NOMO-1 treated with DMSO at 0.1 percent for 48 hours (cell line): ENCODE results near the gene SMPDL3A.

Experiments used
- DNase-seq: peaks from one replicate; lab custom pipeline; 2025; ENCODE audit not compliant: unreplicated experiment; lab: John Stamatoyannopoulos, UW

Gene SMPDL3A

DNA sequence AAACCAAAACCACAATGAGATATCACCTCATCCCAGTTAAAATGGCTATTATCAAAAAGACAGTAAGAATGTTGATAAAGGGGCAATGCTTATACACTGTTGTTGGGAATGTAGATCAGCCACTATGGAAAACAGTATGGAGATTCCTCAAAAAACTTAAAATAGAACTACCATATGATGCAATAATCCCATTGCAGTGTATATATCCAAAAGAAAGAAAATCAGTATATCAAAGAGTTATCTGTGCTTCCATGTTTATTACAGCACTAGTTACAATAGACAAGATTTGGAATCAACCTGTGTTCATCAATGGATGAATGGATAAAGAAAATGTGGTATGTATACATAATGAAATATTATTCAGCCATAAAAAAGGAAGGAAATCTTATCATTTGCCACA is 13.1 kb upstream of the SMPDL3A start:
- DNase-seq: no peak

DNA sequence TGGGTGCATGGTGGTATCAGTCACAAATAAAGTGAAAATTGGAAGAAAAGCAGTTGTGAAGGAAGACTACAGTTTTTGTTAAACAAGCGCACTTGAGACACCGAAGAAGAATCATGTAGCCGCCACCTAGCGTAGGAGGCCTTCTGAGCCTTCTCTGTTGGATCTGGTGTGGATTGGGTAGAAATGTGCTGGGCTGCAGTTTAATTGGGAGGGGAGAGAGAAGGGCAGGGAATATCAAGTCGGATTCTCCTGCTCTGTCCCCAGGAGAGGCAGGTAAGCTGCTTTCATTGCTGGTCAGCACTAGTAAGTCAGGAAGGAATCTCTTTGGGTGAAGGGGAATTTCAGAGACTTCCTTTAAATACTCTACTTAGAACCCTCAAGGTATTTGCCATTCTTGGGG is 10.8 kb upstream of the SMPDL3A start:
- no peak for DNase-seq

- DNase-seq: no peak
Observed at GRCh38 chr6:122778985-122779661, 9.9 kb upstream of the SMPDL3A start.

DNA sequence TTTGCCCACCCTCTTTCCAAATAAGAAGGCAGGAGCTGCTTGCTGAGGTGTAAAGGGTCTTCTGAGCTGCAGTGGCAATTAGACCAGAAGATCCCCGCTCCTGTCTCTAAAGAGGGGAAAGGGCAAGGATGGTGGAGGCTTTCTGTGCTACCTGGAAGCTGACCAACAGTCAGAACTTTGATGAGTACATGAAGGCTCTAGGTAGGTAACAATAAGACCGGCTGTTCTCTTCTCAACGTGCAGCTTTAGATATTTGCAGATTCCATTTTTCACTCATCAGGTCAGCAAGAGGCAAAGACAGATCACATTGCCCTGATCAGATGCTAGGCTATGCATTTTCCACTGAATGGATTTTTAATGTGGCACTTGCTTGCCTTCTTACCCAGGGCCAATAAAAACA is 9.4 kb upstream of the SMPDL3A start, which contains the start of gene FABP7:
Gene FABP7, plus strand, starts transcription at position 50 of the 400 bp plus-strand sequence. Its CDS starts 79 bp downstream, at position 129.
- no peak for DNase-seq

GRCh38 chr6:122780114-122780513 is 8.9 kb upstream of the SMPDL3A start:
- no peak for DNase-seq

GRCh38 chr6:122781716-122782115 is 7.3 kb upstream of the SMPDL3A start:
- no peak for DNase-seq

GRCh38 chr6:122783401-122783800 is 5.7 kb upstream of the SMPDL3A start:
- DNase-seq: no peak

GRCh38 chr6:122785891-122786290 is 3.2 kb upstream of the SMPDL3A start:
- DNase-seq: no peak

- no peak for DNase-seq
Observed at GRCh38 chr6:122787721-122788120, 1.3 kb upstream of the SMPDL3A start.

DNA sequence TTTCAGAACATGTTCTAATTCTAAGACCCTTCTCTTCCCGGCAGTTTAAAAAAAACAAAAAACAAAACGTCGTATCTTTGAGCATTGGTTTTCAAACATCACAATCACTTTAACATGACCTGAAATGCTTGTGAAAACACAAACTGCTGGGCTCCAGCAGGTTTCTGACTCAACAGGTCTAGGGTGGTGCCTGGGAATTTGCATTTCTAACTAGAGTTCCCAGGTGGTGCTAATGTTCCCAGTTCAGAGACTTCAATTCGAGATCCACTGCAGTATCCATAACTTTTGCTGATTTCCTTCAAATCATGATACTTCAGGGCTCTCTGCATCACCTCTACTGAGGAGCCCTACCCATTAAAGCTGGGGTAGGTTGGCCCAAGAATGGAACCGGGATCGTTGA is 850 bp upstream of the SMPDL3A start:
- DNase-seq: no peak

GRCh38 chr6:122788663-122789181 is 336 bp upstream of the SMPDL3A start:
- no peak for DNase-seq

DNA sequence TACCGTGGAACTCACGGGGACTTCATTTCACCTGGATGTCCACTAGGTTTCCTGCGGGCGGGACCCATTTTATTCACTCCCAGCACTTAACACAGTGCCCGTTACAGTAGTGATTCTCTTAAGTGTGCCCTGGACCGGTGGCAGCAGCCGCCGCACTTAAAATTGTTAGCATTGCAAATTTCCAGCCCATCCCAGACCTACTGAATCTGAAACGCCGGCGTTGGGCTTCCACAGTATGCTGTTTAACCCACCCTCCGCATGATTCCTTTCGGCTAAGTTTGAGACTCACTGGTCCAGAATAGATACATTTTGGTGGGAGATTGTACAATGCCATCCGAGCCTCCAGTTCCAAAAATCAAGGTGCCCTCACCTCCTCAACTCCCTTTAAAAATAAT is 967 bp downstream of the SMPDL3A start:
- no peak for DNase-seq

DNA sequence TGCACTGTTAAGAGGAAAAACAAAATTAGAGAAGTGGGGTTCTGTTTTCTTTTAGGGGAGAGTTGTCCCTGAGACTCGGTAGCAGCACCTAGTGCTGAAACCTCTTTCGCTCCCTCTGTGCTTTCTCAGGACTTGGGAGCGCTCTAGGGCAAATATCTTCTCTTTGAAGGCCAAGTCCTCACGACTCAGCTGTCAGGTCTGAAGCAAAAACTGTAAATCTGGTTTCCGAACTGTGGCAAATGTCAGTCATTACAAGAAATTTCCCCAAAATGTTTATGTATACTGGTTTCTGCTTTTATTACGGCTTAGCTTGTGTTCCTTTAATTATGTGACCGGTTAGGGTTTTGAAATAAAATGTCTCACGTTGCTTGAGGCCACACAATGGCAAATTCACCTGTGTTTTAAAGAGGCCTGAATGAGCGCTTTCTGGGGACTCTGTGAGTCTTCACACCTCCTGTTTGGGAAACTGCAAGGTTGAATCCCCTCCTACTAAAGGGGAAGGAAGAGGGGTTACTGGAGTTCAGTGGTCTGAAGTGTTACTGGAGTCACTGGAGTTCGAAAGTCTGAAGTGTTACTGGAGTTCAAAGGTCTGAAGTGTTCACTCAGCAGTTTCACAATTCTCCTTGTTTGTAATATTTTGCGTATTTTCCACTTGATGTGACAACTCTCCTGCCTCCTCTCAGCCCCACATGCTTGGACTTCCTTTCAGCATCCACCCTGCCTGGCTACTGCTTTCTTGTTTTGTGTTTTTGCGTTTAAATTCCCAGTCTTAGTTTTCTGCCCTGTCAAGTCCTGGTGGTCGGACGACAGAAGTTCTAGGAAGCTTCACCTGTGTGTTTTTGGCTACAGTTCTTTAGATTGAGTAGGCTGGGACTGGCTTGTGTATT is 1.6 kb downstream of the SMPDL3A start:
- DNase-seq: peak; percentile 62

DNA sequence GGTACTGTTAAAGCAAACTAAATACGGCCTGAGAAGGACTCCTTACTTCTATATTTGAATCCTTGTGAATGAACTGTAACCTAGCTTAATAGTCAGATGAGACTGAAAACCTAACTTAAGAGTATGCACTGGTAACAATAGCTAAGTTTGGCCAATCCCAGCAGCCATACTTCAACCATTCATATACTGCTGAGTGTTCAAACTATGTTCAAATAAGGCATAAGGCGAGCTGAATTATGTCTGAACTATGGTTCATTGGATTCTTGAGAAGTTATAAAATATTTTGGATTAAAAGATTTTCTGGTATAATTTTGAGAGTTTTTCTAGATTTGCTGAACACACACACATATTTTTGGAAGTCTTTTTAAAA is 2.2 kb downstream of the SMPDL3A start:
- no peak for DNase-seq

GRCh38 chr6:122792766-122793165 is 3.7 kb downstream of the SMPDL3A start:
- DNase-seq: no peak

DNA sequence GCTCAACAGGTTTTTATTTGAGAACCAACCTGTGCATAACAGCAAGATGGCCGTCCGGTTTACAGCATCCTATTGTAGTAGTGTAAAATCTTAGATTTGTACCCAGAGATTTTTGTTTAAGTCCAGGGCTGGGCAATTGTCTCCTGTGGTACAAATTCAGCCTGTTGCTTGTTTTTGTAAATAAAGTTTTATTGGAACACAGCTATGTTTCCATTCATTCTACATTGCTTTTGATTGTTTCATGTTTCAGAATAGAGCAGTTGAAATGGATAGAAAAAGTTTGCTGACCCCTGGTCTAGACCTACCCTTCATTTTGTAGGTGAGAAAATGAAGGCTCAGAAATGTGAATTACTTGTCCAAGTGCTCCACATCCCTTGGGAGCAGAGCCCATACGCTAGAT is 8.5 kb downstream of the SMPDL3A start:
- no peak for DNase-seq

DNA sequence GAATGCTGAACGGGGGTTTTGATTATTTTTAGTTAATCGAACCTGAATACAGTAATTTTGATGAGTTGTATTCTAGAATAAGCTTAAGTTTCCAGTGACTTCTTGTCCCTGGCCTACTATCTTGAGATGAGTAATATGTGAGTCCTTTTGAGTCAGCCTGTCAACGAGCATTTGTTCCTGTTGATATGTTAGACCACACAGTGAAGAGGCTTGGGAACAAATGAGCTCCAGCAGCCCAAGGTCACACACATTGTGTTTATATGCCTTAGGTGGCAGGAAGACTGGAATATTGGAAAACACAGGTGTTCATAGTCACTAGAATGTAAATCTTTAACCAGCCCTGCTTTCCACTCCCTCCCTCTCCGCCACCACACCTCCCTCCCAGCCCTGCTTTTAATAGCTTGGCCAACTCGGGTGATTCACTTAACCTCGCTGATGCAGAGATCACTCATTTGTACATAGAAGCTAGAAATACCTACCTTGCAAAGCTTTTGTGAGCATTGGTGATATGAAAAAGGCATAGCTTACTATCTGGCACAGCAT is 9.1 kb downstream of the SMPDL3A start:
- DNase-seq: no peak

- DNase-seq: no peak
Observed at GRCh38 chr6:122799140-122799745, 10.2 kb downstream of the SMPDL3A start.

DNA sequence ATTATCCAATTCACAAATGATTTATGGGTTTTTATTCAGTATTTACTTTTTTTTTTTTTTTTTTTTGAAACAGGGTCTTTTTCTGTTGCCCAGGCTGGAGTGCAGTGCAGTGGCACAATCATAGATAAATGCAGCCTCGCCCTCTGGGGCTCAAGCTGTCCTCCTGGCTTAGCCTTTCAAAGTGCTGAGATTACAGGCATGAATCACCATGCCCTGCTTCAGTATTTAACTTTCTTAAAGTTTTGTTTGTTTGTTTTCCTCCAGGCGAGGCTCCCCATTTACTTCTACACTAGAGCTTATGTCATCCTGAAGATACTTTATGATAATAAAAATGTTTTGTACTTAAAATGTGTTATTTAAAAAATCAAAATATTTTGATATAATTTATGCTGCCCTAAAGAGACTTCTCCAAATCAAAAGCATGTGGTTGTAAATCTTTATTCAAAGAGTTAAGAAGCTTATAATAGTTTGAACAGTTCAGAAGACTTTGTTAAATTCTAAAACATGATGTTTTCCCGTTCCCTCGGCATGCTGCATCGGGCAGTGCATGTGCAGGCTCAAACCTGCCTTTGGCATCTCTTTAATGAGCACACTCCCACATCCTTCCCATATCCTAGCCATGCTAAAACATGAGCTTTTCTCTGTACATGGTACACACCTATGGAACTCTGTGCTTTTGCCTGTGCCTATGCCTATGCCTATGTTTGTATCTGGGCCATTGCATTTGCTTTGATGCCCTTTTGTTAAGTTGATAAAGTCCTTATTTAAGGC is 11.0 kb downstream of the SMPDL3A start:
- DNase-seq: no peak

DNA sequence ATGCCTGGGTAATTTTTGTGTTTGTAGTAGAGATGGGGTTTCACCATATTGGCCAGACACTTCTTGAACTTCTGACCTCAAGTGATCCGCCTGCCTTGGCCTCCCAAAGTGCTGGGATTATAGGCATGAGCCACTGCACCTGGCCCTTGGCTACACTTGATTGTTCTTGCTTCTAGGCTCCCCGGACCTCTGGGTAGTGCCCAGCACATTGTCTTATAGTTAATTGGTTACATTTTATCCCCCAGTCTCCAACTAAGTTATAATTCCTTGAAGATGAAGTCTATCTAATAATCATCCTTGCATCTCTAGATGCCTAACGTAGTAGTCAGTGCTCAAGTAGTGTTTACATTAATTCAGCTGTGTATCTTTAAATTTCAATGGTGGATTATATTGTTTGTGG is 11.8 kb downstream of the SMPDL3A start:
- no peak for DNase-seq

DNA sequence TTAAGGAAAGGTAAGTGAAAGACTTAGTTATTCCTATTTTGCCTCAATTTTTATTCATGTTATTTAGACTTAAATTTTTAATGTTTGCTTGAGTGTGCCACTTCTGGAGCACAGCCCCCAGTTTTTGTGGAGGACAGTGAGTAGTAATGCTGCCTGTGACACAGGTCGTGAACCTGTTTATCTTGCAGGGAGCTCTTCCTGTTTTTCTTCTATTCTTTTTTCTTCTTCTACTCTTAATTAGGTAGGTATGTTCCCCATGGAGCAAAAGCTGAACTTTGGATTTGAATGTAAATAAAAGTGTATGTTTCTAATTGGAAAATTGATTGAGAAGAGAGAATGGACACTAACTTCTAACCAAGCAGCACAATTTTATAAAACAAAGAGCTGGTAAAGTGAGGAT is 12.3 kb downstream of the SMPDL3A start:
- no peak for DNase-seq
